Astrocyte (in vitro differentiated cells and primary cell): Measurements from ENCODE around the gene ABCB8. TPM values are rescaled to one million over a fixed set of nuclear protein-coding genes. Genes with fewer than 3 reads are reported as not detected.

Experiments used
- DNase-seq: peaks from one replicate; pipeline ENCODE4 v3.0.0-alpha.2; 2010; ENCODE audit warnings: low read depth
- FAIRE-seq: peaks from 2 replicates; lab custom pipeline; 2011; peaks lifted over from hg19 to GRCh38; lab: Jason Lieb, UNC
- H2AFZ ChIP-seq: 2 replicates; pipeline ENCODE4 v1.6.0; 2012; ENCODE audit warnings: low read depth, low read length, inconsistent platforms
- H3K27ac ChIP-seq: 2 replicates; pipeline ENCODE4 v1.5.1; 2011; ENCODE audit warnings: low read depth, low read length, inconsistent platforms
- H3K27me3 ChIP-seq: 2 replicates; pipeline ENCODE4 v1.6.0; 2011; ENCODE audit warnings: low read length, inconsistent platforms; ENCODE audit not compliant: insufficient read depth
- H3K36me3 ChIP-seq: 2 replicates; pipeline ENCODE4 v1.5.1; 2011; ENCODE audit warnings: low read length, inconsistent platforms; ENCODE audit not compliant: insufficient read depth
- H3K4me1 ChIP-seq: 2 replicates; pipeline ENCODE4 v1.5.1; 2011; ENCODE audit warnings: low read length, inconsistent platforms; ENCODE audit not compliant: insufficient read depth
- H3K4me2 ChIP-seq: 2 replicates; pipeline ENCODE4 v1.6.0; 2012; ENCODE audit warnings: low read length, inconsistent platforms
- H3K4me3 ChIP-seq: 2 replicates; pipeline ENCODE4 v1.5.1; 2011; ENCODE audit warnings: low read depth, mild to moderate bottlenecking, low read length, inconsistent platforms; ENCODE audit not compliant: insufficient read depth
- H3K79me2 ChIP-seq: 2 replicates; pipeline ENCODE4 v1.6.0; 2012; ENCODE audit warnings: mild to moderate bottlenecking, low read length, inconsistent platforms; ENCODE audit not compliant: insufficient read depth
- H3K9ac ChIP-seq: 2 replicates; pipeline ENCODE4 v1.6.0; 2012; ENCODE audit warnings: mild to moderate bottlenecking, low read length, inconsistent platforms
- H3K9me3 ChIP-seq: 2 replicates; pipeline ENCODE4 v1.5.1; 2012; ENCODE audit warnings: low read depth, mild to moderate bottlenecking, low read length, inconsistent platforms; ENCODE audit not compliant: insufficient read depth
- H4K20me1 ChIP-seq: 2 replicates; pipeline ENCODE4 v1.6.0; 2012; ENCODE audit warnings: low read length, inconsistent platforms; ENCODE audit not compliant: insufficient read depth
- H3K27ac Mint-ChIP-seq: one replicate; pipeline ENCODE4 v1.8.0; 2021; ENCODE audit warnings: mild to moderate bottlenecking, mixed read lengths; ENCODE audit not compliant: unreplicated experiment
- H3K27me3 Mint-ChIP-seq: one replicate; pipeline ENCODE4 v1.8.0; 2021; ENCODE audit warnings: low read depth, mixed read lengths; ENCODE audit not compliant: unreplicated experiment
- H3K36me3 Mint-ChIP-seq: one replicate; pipeline ENCODE4 v1.8.0; 2021; ENCODE audit warnings: low read depth, mixed read lengths; ENCODE audit not compliant: unreplicated experiment
- H3K4me1 Mint-ChIP-seq: one replicate; pipeline ENCODE4 v1.8.0; 2021; ENCODE audit warnings: low read depth, mixed read lengths; ENCODE audit not compliant: unreplicated experiment
- H3K4me3 Mint-ChIP-seq: one replicate; pipeline ENCODE4 v1.8.0; 2021; ENCODE audit warnings: mild to moderate bottlenecking, moderate library complexity, mixed read lengths; ENCODE audit not compliant: unreplicated experiment
- H3K9me3 Mint-ChIP-seq: one replicate; pipeline ENCODE4 v1.8.0; 2021; ENCODE audit warnings: mild to moderate bottlenecking, mixed read lengths; ENCODE audit not compliant: unreplicated experiment
- EZH2 ChIP-seq: IDR thresholded peaks from 2 replicates; pipeline ENCODE4 v1.6.1; 2012; ENCODE audit warnings: mild to moderate bottlenecking, low read length, inconsistent platforms; ENCODE audit not compliant: insufficient read depth
- total RNA-seq: library from RNA; stranded (reverse); gene quantifications from 2 replicates; pipeline ENCODE4 v1.2.1, GENCODE V29; 2021
- TF ChIP-seq, protein P1 (sequence below): IDR thresholded peaks from 2 replicates; pipeline ENCODE4 v1.5.1; 2011; ENCODE audit warnings: low read depth, mild to moderate bottlenecking, inconsistent platforms, low read length, moderate library complexity; ENCODE audit not compliant: insufficient read depth

The ABCB8 gene
- total RNA-seq, 1 donor from 2014 or later: 53.3 TPM

DNA sequence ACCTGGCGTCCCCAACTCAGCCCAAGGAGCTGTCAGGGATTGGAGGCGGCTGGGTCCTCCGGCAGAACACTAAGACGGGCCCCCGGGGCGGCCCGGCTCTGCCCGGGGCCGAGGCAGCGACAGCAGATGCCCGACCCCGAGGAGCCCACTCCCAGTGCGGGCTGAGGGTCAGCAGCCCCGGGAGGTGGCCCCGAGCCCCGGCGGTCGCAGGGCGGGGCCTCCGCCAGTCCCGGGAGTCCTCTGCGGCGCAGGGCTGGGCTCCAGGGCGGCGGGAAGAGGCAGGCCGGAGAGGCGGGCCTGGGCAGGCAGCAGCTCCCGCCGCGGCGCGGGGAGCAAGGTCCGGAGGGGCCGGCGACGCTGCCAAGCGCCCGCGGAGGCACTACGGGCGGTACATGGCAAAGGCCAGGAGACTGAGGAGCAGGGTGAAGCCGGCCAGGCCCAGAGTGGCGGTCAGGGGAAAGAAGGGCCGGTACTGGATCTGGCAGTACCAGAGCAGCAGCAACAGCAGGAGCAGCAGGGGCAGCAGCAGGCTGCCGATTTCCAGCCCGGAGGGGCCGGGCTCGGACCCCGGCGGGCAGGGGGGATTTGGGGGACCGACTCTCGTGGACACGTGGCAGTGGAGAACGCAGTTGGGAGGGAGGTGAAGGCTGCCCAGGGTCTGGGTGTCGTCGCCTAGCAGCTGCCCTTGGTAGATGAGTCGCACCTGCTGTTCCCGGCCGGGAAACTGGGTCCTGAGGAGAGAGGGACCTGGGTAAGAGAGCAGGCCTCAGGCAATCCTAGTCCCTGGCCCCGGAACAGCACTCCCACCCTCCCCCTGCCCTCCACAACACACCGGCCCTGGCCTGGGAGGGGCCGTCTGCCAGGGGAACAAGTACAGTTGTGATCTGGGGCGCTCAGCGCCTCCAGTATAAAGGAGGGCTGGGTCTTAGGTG lies 53.2 kb downstream of the ABCB8 start:
- H3K79me2 ChIP-seq: peaks cover 44% of the 10 kb centered on the region
- H3K9me3 ChIP-seq: no peaks in the 10 kb centered on the region
- H3K36me3 Mint-ChIP-seq: peaks cover 4% of the 10 kb centered on the region
- H4K20me1 ChIP-seq: peaks cover 35% of the 10 kb centered on the region
- peak overlapping the region; percentile 87 for H3K4me2 ChIP-seq
- H3K27ac ChIP-seq: peak overlapping the region; percentile 66
- no peak for DNase-seq
- FAIRE-seq: no peak
- H3K9ac ChIP-seq: peak overlapping the region; percentile 95
- TF ChIP-seq EZH2: no peak
- TF ChIP-seq, protein P1, sequence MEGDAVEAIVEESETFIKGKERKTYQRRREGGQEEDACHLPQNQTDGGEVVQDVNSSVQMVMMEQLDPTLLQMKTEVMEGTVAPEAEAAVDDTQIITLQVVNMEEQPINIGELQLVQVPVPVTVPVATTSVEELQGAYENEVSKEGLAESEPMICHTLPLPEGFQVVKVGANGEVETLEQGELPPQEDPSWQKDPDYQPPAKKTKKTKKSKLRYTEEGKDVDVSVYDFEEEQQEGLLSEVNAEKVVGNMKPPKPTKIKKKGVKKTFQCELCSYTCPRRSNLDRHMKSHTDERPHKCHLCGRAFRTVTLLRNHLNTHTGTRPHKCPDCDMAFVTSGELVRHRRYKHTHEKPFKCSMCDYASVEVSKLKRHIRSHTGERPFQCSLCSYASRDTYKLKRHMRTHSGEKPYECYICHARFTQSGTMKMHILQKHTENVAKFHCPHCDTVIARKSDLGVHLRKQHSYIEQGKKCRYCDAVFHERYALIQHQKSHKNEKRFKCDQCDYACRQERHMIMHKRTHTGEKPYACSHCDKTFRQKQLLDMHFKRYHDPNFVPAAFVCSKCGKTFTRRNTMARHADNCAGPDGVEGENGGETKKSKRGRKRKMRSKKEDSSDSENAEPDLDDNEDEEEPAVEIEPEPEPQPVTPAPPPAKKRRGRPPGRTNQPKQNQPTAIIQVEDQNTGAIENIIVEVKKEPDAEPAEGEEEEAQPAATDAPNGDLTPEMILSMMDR: no peak
- H3K4me1 ChIP-seq: peaks cover 40% of the 10 kb centered on the region
- no peak overlapping the region for H3K27ac Mint-ChIP-seq
- H3K27me3 ChIP-seq: no peaks in the 10 kb centered on the region
- no peaks in the 10 kb centered on the region for H3K27me3 Mint-ChIP-seq
- peaks cover 4% of the 10 kb centered on the region for H3K36me3 ChIP-seq
- H3K4me3 ChIP-seq: peak overlapping the region; percentile 85
- peak overlapping the region; percentile 75 for H3K4me3 Mint-ChIP-seq
- H2AFZ ChIP-seq: peak overlapping the region; percentile 39
- no peaks in the 10 kb centered on the region for H3K9me3 Mint-ChIP-seq
- peaks cover 20% of the 10 kb centered on the region for H3K4me1 Mint-ChIP-seq

DNA sequence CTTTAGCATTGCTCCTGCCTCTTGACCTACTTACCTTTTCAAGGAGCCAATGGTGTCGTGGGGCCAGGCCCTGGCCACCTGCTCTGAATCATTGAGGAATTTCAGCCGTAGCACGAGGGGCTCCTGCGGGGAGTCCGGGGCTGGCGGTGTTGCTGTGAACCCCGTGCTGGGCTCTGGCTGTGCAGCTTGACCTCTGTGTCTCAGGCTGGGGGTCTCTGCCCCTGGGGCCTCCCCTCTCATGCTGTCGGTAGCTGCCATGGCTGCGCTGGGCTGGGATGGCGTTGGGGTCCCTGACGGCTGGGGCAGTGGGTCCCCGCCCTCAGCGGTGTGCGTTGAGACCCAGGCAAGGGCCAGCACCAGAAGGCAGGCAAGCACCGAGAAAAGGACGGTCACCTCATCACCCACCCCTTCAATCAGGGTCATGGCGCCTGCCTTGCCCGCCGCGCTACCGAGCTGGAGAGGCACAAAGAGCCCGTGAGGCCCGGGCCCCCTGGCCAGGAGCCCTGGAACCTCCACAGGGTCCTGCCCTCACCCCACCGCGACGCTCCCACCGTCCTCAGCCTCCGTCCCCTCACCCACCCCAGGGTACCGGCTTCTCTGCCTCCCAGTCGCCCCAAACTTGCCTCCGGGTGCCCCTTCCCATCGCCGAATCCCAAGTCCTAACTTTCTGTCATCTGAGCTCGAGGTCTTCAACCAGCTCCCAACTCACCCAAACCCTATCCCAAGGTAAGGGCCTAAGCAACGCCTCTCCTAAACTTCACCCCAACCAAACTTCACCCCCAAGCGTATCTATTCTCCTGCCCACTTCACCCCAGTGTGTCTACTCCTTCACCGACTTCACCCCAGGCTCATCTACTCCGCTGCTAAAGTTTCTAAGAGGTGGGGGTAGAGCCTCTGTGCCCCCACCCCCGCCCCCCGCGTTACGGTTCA lies 54.2 kb downstream of the ABCB8 start:
- Mint-ChIP-seq H3K36me3 (peaks cover 4% of the 10 kb centered on the region), H3K4me3 (peak overlapping the region; percentile 88), H3K27ac (peak overlapping the region; percentile 79), H3K9me3 (no peaks in the 10 kb centered on the region), H3K27me3 (no peaks in the 10 kb centered on the region), H3K4me1 (peaks cover 20% of the 10 kb centered on the region)
- peaks cover 40% of the 10 kb centered on the region for H3K4me1 ChIP-seq
- H3K36me3 ChIP-seq: peaks cover 4% of the 10 kb centered on the region
- FAIRE-seq: no peak
- H3K79me2 ChIP-seq: peaks cover 48% of the 10 kb centered on the region
- H3K4me3 ChIP-seq: peak overlapping the region; percentile 62
- no peaks in the 10 kb centered on the region for H3K27me3 ChIP-seq
- peak overlapping the region; percentile 87 for H3K4me2 ChIP-seq
- H3K9me3 ChIP-seq: no peaks in the 10 kb centered on the region
- H2AFZ ChIP-seq: no peak overlapping the region
- H3K27ac ChIP-seq: peak overlapping the region; percentile 58
- DNase-seq: no peak
- H4K20me1 ChIP-seq: peaks cover 30% of the 10 kb centered on the region
- peak overlapping the region; percentile 95 for H3K9ac ChIP-seq
- TF ChIP-seq EZH2: no peak
- TF ChIP-seq, protein P1: no peak
